Stomach smooth muscle (tissue), 2 donors: Measurements from ENCODE around the gene GLB1L.
"Not testable (repeated sequence)": the region's sequence is repeated elsewhere in the genome, so short reads cannot be mapped to it uniquely, and the experiment has no call there.

ENCODE experiments used
- H3K27ac ChIP-seq: one replicate; pipeline ENCODE4 v1.7.0; 2013; ENCODE audit warnings: mild to moderate bottlenecking, low read length, inconsistent platforms
- H3K27me3 ChIP-seq, 2 donors: one replicate each; pipeline ENCODE4 v1.7.0; 2013; ENCODE audit warnings: low read length in 2 of 2; ENCODE audit not compliant: insufficient read depth in 2 of 2, control insufficient read depth in 1 of 2
- H3K36me3 ChIP-seq, 2 donors: one replicate each; pipeline ENCODE4 v1.7.0; 2013; ENCODE audit warnings: low read length in 2 of 2; ENCODE audit not compliant: control insufficient read depth in 2 of 2, insufficient read depth in 2 of 2
- H3K4me1 ChIP-seq: one replicate; pipeline ENCODE4 v1.7.0; 2013; ENCODE audit warnings: low read length; ENCODE audit not compliant: control insufficient read depth, insufficient read depth
- H3K4me3 ChIP-seq, 2 donors: one replicate each; pipeline ENCODE4 v1.7.0; 2013; ENCODE audit warnings: low read length in 2 of 2
- H3K9ac ChIP-seq, 2 donors: one replicate each; pipeline ENCODE4 v1.7.0; 2013; ENCODE audit warnings: low read length in 2 of 2, mild to moderate bottlenecking in 1 of 2
- H3K9me3 ChIP-seq, 2 donors: one replicate each; pipeline ENCODE4 v1.7.0; 2013; ENCODE audit warnings: low read length in 2 of 2; ENCODE audit not compliant: control insufficient read depth in 2 of 2
- donor health status: healthy.
- donor health status: Pancreatic carcinoma.

GLB1L gene

DNA sequence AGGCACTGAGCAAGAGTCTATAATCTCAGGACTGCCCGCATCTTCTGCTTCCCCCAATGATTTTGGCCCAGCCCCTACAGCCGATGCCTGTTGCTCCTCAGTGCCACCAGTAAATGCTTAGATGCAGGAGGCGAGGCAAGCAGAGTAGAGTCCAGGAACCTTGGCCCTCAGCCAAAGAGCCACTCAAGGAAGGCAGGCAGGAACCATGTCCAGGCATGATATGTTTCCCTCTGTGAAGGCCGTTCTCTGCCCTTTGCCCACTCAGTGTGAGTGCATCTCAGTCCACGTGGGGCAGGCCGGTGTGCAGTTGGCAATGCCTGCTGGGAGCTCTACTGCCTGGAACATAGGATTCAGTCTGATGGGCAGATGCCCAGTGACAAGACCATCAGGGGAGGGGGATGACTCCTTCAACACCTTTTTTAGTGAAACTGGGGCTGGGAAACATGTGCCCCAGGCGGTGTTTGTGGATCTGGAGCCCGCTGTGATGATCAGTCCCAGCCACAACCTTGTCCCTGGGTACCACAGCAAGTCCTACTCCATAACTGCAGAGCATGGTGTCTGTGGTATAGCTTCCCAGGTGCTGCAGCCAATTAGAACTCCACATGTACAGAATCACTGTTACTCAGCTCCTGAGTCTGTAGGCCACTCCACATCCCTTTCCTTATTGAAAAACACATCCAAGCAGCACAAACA lies 24.3 kb upstream of the GLB1L start:
- no peak overlapping the region for H3K9ac ChIP-seq
- H3K27ac ChIP-seq, result no peak overlapping the region
- H3K27me3 ChIP-seq, result no peaks in the 10 kb centered on the region
- no peak overlapping the region for H3K4me3 ChIP-seq
- peaks cover 17% of the 10 kb centered on the region for H3K4me1 ChIP-seq
- no peaks in the 10 kb centered on the region for H3K9me3 ChIP-seq
- no peaks in the 10 kb centered on the region for H3K36me3 ChIP-seq

DNA sequence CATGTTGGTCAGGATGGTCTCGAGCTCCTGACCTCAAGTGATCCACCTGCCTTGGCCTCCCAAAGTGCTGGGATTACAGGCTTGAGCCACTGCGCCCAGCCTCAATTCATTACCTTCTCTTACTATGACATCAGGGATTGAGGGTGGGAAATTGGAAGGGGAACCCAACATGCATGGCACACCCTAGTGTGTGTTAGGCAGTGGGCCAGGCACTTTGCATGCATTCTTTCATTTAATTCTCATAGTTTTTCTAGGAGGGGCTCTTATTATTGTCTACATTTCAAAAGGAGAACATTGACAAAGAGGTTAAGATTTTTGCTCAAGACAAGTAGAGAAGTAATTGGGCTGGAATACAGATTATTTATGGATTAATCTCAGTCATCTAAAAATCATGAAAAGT lies 23.1 kb upstream of the GLB1L start:
- no peaks in the 10 kb centered on the region for H3K27me3 ChIP-seq
- no peaks in the 10 kb centered on the region for H3K36me3 ChIP-seq
- no peak overlapping the region for H3K4me3 ChIP-seq
- peaks cover 8% of the 10 kb centered on the region for H3K4me1 ChIP-seq
- no peak overlapping the region for H3K9ac ChIP-seq
- no peak overlapping the region for H3K27ac ChIP-seq
- H3K9me3 ChIP-seq, result no peaks in the 10 kb centered on the region

DNA sequence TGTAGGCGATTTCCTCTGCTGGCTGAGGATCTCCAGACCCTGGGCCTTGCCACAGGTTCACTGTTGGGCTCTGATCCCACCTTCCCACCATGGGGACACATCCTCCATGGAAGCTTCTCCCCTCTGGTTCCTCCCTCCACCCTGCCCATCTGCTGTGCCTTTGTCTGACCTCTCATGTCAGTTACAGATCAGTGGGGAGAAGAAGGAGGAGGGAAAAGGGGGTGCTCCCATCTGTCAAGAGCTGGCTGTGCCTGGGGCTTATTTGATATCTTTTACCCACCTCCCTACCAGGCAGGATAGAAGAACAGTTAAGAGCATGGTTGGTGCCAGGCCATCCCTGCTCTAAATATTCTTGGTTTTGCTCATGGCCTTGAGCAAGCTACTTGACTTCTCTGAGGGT lies 21.6 kb upstream of the GLB1L start:
- Histone ChIP-seq H3K27me3 (no peaks in the 10 kb centered on the region), H3K27ac (no peak overlapping the region), H3K9me3 (no peaks in the 10 kb centered on the region), H3K4me3 (no peak overlapping the region), H3K36me3 (no peaks in the 10 kb centered on the region), H3K4me1 (peaks cover 8% of the 10 kb centered on the region), H3K9ac (no peak overlapping the region)

DNA sequence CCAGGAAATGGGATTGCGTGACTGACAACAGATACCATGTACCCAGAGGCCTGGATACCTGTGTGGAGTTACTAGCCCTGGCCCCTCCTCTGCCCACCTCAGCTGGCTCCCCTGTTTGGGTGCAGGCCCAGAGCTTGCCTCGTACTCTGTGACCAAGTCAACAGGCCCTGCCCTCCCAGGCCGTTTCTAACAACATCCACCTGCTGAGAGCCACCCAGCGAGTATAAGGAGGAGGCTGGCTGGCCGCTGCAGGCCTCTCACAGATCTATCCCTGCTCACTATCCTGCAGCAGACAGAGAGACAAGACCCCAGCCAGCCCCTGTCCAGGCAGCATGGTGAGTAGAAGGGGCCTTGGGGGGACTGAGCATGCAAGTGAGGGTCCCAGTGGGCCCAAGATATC lies 21.0 kb upstream of the GLB1L start:
- no peaks in the 10 kb centered on the region for H3K36me3 ChIP-seq
- no peak overlapping the region for H3K4me3 ChIP-seq
- H3K27me3 ChIP-seq, result no peaks in the 10 kb centered on the region
- peaks cover 8% of the 10 kb centered on the region for H3K4me1 ChIP-seq
- no peaks in the 10 kb centered on the region for H3K9me3 ChIP-seq
- no peak overlapping the region for H3K27ac ChIP-seq
- no peak overlapping the region for H3K9ac ChIP-seq

DNA sequence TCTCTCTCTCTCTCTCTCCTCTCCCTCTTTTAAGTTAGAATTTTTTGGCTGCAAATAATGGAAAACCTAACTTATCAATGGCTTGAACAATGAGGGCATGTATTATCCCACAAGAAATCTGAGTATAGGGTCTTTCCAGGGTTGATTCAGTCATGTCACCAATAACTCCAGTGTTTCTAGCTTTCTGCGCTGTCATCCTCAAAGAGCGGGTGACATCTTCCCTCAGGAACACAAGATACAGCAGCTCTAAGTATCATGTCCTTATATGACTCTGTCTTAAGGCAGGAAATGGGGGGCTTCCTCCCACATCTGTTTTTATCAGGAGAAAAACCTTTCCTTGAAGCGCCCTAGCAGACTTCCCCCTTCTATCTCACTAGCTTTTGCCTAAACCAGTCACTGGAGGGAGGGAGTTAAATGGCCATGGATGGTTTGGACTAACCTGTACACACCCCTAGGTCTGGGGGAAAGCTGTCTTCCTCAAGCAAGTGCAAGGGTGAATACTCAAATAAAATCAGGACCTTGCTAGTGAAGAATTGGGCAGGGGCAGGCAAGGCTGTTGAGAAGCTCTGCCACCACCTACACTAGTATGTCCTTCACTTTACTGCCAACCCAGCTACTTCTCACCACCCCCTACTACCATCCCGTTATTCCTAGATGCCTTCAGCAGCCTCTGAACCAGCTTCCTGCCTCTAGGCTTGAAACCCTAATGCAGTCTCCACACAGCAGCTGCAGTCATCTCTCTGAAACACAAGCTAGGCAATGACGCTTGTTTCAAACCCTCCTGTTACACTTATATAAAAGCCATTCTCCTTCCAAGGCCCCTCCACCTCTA lies 16.0 kb upstream of the GLB1L start:
- no peaks in the 10 kb centered on the region for H3K27me3 ChIP-seq
- H3K9me3 ChIP-seq, result no peaks in the 10 kb centered on the region
- no peak overlapping the region for H3K27ac ChIP-seq
- H3K9ac ChIP-seq, result no peak overlapping the region
- H3K4me1 ChIP-seq, result no peaks in the 10 kb centered on the region
- H3K36me3 ChIP-seq, result no peaks in the 10 kb centered on the region
- H3K4me3 ChIP-seq, result no peak overlapping the region

DNA sequence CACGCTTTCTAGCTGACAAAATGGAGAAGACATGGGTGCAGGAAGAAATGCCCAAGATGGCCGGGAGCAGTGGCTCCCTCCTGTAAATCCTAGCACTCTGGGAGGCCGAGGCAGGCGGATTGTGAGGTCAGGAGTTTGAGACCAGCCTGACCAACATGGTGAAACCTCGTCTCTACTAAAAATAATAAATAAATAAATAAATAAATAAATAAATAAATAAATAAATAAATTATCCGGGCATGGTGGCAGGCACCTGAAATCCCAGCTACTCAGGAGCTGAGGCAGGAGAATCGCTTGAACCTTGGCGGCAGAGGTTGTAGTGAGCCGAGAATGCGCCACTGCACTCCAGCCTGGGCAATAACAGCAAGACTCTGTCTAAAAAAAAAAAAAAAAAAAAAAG lies 13.7 kb upstream of the GLB1L start:
- not testable (repeated sequence) for H3K9me3 ChIP-seq, H3K27ac ChIP-seq, H3K9ac ChIP-seq, H3K36me3 ChIP-seq, H3K4me3 ChIP-seq, H3K27me3 ChIP-seq, H3K4me1 ChIP-seq

DNA sequence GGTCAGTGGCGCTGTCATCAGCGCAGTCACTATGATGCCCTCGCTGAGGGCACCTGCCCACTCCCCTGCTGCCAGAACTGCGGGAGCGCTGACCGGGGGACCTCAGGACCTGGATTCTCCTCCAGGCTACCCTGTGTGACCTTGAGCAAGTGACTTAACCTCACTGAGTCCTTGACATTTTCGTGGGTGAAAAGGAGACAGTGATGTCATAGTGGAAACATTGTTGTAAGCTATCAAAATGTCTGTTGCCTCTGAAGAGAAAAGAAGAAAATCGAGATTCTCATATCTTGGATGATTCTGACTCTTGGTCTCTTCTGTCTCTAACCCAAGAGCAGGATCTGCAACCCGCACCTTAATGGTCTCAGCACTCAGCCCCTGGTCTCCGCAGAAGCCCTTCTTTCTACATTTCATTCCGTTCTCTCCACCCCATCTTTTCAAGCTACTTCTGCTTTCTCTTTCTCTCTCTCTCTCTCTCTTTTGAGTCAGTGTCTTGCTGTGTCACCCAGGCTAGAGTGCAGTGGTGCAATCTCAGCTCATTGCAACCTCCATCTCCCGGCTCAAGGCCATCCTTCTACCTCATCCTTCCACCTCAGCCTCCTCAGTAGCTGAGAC lies 9.5 kb upstream of the GLB1L start:
- Histone ChIP-seq H3K4me1 (peaks cover 44% of the 10 kb centered on the region), H3K27me3 (no peaks in the 10 kb centered on the region), H3K36me3 (peaks cover 6 to 9% of the 10 kb centered on the region in 2 donors), H3K27ac (peak overlapping the region; percentile 90), H3K9me3 (no peaks in the 10 kb centered on the region), H3K9ac (peak overlapping the region; percentile 68 to 86), H3K4me3 (peak overlapping the region; percentile 90 to 96)

DNA sequence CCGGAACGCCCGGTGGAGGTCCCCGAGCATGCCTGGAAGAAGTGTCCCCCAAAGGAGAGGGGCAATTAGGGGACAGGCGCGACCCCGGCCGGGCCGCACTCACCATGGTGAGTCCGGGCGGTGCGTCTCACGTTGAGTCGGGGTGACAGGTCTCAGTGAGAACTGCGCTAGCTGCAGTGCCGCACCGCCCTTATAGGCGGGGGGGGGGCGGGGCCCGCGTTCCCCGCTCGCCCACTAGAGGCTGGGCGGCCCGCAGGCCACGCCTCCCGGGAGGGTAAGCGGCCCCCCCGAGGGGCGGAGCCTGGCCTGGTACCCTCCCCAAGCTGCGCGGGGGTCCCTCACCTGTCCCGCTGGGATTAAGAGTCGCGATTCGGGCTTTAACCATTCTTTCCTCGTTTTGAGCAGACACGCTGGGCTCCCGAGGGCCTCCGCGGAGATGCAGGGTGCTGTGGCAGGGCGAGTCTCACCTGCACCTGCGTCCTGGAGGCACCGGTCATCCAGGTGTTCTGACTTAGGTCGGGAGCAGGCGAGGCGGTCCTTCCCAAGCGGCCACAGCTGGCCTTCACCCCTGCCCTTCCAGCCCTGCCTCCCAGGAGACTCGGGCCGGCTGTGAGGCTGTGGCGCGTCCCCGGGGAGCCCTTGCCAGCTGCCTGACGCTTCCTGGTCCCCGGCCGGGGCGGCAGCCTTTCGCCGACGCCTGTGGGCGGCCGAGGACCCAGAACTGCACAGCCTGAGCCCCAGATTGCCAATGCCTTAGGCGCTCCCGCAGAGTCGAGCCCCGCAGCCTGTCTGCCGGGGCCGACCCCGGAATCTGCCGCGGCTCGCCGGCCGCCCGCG lies 8.7 kb upstream of the GLB1L start, which contains the start of gene TUBA4A:
TUBA4A (minus strand) TSS at position 166 of the 837 bp plus-strand sequence; CDS start at position 106, 60 bp downstream.
- H3K4me1 ChIP-seq, result peaks cover 51% of the 10 kb centered on the region
- peaks cover 6 to 9% of the 10 kb centered on the region in 2 donors for H3K36me3 ChIP-seq
- peak within 1 kb of the TSS; percentile 90 for H3K27ac ChIP-seq
- no peaks in the 10 kb centered on the region for H3K27me3 ChIP-seq
- peak within 1 kb of the TSS; percentile 90 to 96 for H3K4me3 ChIP-seq
- peak within 1 kb of the TSS; percentile 73 to 86 for H3K9ac ChIP-seq
- no peaks in the 10 kb centered on the region for H3K9me3 ChIP-seq

DNA sequence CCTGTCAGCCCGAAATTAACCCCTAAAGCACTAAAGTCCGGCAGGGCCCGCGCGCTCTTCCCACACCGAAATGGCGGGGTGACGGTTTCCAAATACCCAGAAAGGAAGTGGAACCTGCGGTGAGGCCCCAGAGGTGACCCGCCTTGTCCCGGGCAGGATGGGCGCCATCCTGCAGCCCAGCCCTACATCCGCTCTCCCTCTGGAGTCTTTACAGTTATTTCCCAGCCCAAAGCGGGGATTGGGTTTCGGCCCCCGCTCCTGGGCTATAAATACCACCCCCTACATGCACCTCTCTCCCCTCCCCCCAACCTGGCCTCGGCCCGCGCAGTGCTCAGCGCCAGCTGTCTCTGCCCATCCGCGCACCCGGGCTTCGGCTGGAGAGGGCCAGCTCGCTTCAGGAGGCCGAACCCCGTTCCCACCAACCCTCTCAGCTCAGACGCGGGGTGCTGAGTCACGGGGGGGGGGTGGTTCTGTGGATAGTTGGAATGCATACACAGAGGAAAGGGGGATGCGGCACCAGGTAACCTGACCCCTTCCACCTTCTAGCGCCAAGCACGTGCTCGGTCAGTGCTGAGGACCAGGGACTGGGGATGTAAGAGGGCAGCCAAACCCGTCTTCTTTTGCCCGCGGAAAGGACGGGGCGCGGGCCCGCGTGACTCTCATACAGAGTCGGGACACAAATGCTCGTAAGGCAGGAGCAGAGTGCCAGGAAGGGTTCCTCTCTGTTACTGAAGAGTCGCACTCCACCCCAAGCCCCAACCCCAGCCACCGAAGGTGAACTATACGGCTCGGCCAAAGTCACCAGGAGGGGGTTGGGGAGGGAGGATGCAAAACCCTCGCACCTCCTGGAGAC lies 7.9 kb upstream of the GLB1L start, which contains the start of gene TUBA4B:
TUBA4B (plus strand) TSS at position 344 of the 853 bp plus-strand sequence; CDS start at position 509, 165 bp downstream.
- no peaks in the 10 kb centered on the region for H3K9me3 ChIP-seq
- peak within 1 kb of the TSS; percentile 73 to 86 for H3K9ac ChIP-seq
- peak within 1 kb of the TSS; percentile 90 for H3K27ac ChIP-seq
- peaks cover 55% of the 10 kb centered on the region for H3K4me1 ChIP-seq
- no peaks in the 10 kb centered on the region for H3K27me3 ChIP-seq
- H3K4me3 ChIP-seq, result peak within 1 kb of the TSS; percentile 90 to 96
- H3K36me3 ChIP-seq, result peaks cover 8 to 12% of the 10 kb centered on the region in 2 donors
